ENCODE data around the gene BATF3.
"Not testable (repeated sequence)": the region's sequence is repeated elsewhere in the genome, so short reads cannot be mapped to it uniquely, and the experiment has no call there.

The BATF3 gene

GRCh38 chr1:212644866-212645545 is 54.6 kb downstream of the BATF3 start:
- no peaks in the 10 kb centered on the region for H3K36me3 Mint-ChIP-seq (ENCODE audit: low read depth)
- H3K9me3 Mint-ChIP-seq, result no peaks in the 10 kb centered on the region
- H3K27ac Mint-ChIP-seq, result no peak overlapping the region
- H3K4me1 Mint-ChIP-seq (ENCODE audit: low read depth), result no peaks in the 10 kb centered on the region
- peaks cover 4% of the 10 kb centered on the region for H3K27me3 Mint-ChIP-seq
- no peak overlapping the region for H3K4me3 Mint-ChIP-seq

DNA sequence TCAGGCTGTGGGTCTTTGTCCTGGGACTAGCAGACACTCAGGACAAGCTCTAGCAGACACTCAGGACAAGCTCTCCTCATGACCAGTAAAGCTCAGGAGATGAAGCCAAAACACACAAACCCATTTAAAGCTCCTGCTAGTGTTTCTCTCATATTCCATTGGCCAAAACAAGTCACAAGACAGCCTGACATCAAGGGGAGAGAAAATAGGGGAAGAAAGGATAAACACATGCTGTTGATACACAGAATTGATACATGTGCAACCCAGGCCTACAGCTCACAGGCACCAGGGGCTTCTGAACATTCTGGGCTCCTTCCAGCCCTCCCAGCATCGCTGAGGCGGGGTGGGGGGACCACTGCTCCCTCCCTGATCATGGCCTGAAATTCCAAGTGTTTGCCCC is 55.8 kb downstream of the BATF3 start:
- Mint-ChIP-seq H3K36me3 (ENCODE audit: low read depth) (no peaks in the 10 kb centered on the region), H3K27ac (no peak overlapping the region)

DNA sequence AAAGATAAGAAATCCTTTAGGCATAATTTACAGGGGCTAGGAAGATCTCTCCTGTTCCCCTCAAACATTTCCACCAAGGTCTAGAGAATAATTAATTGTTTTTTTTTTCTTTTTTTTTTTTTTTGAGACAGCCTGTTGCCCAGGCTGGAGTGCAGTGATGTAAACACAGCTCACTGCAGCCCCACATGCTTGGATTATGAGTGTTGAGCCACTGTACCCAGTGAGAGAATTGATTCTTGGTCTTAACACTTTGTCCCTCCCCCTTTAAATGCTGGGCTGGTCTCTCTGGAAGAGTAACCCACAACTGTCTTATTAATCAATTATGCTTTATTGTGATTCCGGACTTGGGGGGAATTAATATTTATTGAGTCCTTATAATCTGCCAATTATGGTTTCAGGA is 57.7 kb downstream of the BATF3 start:
- H3K36me3 Mint-ChIP-seq (ENCODE audit: low read depth), result no peaks in the 10 kb centered on the region
- no peaks in the 10 kb centered on the region for H3K9me3 Mint-ChIP-seq
- peaks cover 9% of the 10 kb centered on the region for H3K27me3 Mint-ChIP-seq
- H3K4me3 Mint-ChIP-seq, result no peak overlapping the region
- H3K27ac Mint-ChIP-seq, result no peak overlapping the region
- H3K4me1 Mint-ChIP-seq (ENCODE audit: low read depth), result peaks cover 6% of the 10 kb centered on the region

More for the DNA sequence above, 55.8 kb downstream of the BATF3 start:
- H3K9me3 Mint-ChIP-seq, result no peaks in the 10 kb centered on the region
- H3K4me1 Mint-ChIP-seq (ENCODE audit: low read depth), result no peaks in the 10 kb centered on the region
- H3K4me3 Mint-ChIP-seq, result no peak overlapping the region
- H3K27me3 Mint-ChIP-seq, result peaks cover 8% of the 10 kb centered on the region

- peaks cover 22% of the 10 kb centered on the region for H3K4me1 Mint-ChIP-seq (ENCODE audit: low read depth)
- peaks cover 9% of the 10 kb centered on the region for H3K27me3 Mint-ChIP-seq
- no peak overlapping the region for H3K4me3 Mint-ChIP-seq
- H3K9me3 Mint-ChIP-seq, result no peaks in the 10 kb centered on the region
- H3K36me3 Mint-ChIP-seq (ENCODE audit: low read depth), result no peaks in the 10 kb centered on the region
- no peak overlapping the region for H3K27ac Mint-ChIP-seq
These were observed 59.3 kb downstream of the BATF3 start for GRCh38 chr1:212640223-212640878.

DNA sequence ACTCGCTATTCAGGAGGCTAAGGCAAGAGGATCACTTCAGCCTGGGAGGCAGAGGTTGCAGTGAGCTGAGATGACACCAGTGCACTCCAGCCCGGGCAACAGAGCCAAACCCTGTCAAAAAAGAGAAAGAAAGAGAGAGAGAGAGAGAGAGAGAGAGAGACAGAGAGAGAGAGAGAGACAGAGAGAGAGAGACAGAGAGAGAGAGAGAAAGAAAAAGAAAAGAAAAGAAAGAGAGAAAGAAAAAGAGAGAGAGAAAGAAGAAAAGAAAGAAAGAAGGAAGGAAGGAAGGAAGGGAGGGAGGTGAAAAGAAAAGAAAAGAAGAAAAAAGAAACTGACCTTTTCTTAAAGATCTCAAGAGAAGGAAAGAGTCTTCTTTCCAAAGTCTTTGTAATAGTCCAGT is 60.1 kb downstream of the BATF3 start:
- H3K27ac Mint-ChIP-seq; H3K4me3 Mint-ChIP-seq; H3K27me3 Mint-ChIP-seq; H3K36me3 Mint-ChIP-seq (ENCODE audit: low read depth); H3K9me3 Mint-ChIP-seq: not testable (repeated sequence)
- H3K4me1 Mint-ChIP-seq (ENCODE audit: low read depth), result peaks cover 30% of the 10 kb centered on the region

- Mint-ChIP-seq H3K27me3 (peaks cover 9% of the 10 kb centered on the region), H3K4me1 (ENCODE audit: low read depth) (peaks cover 33% of the 10 kb centered on the region), H3K4me3 (no peak overlapping the region), H3K27ac (no peak overlapping the region), H3K9me3 (peaks cover 9% of the 10 kb centered on the region), H3K36me3 (ENCODE audit: low read depth) (peaks cover 4% of the 10 kb centered on the region)
These were observed 61.0 kb downstream of the BATF3 start for GRCh38 chr1:212638492-212639151.

DNA sequence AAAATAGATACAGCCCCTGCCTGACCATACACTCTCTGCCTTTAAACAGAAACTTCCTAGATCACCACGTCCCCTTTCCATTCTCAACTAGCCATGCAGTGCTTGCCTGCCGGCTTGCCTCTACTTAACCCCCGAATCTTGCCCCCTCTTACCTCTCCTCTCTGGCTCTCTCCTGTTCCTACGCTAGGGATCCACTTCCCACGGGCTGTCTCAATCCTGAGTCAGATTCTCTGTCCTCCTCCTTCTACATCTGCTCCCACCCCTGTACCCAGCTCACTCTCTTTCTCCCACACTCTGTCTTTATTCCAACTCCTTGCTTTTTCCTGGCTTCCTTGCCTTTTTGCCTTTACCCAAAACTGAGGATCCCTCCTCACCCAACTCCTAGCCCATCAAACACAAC is 61.7 kb downstream of the BATF3 start:
- Mint-ChIP-seq H3K4me1 (ENCODE audit: low read depth) (peaks cover 33% of the 10 kb centered on the region), H3K9me3 (peaks cover 9% of the 10 kb centered on the region), H3K27me3 (peaks cover 5% of the 10 kb centered on the region), H3K27ac (no peak overlapping the region), H3K4me3 (no peak overlapping the region), H3K36me3 (ENCODE audit: low read depth) (peaks cover 4% of the 10 kb centered on the region)

Data from stimulated activated naive CD8-positive, alpha-beta T cell treated with anti-CD3 and anti-CD28 coated beads, Interleukin-15, Interleukin-2, amounts not matched to agents 100 ng/mL and 50 ng/mL, for 24 hours (primary cell).